H1 (cell line): ENCODE data around the gene POLN. TPM values are rescaled to one million over a fixed set of nuclear protein-coding genes. Genes with fewer than 3 reads are reported as not detected.

Source experiments
- polyA plus RNA-seq, 7 experiments: library from polyadenylated mRNA; depleted of rRNA in 3 of 7; stranded (reverse) in 5 of 7; unstranded in 2 of 7; fragments of >200 nt in 5 of 7; fragments of 200-250 nt in 2 of 7; gene quantifications; 1 replicate in 5 of 7; 2 replicates in 1 of 7; 4 replicates in 1 of 7; pipeline versions ENCODE4 v1.2.1 to v1.2.3, GENCODE V29; 2011 to 2013; ENCODE audit warnings: missing spikeins in 2 of 7, mixed read lengths in 2 of 7
- small RNA-seq: library from polyadenylated mRNA; stranded (forward); fragments of <200 nt; extraction: miRNeasy Mini kit (QIAGEN cat#:217004); gene quantifications from one replicate; pipeline ENCODE3, GENCODE V24; 2013; ENCODE audit not compliant: insufficient read depth
- total RNA-seq: library from RNA; stranded (reverse); fragmentation: NEBNext Ultra II Directional; extraction: Animal tissue kit (Norgen Biotek cat#: 25700); gene quantifications from 2 replicates; pipeline ENCODE4 v1.2.1, GENCODE V29; 2021

The POLN gene
- total and polyA plus RNA-seq, 2 of the 8 experiments (the other 6 are each of a cell fraction or from before 2014, with no cell fraction given): 0.98 to 1.5 TPM

Small RNA genes lying within 50 kb of the gene (small RNA-seq; reads per million reads assigned to genes)
- not detected for gene COX6B1P5

Other genes starting within 250 kb of the POLN start
- 57.5 and 61.4 TPM in 2 replicates for gene NELFA, start 233.1 kb downstream of the POLN start, total RNA-seq
- 41.8 and 61.5 TPM in 2 replicates for gene NELFA, start 233.1 kb downstream of the POLN start, polyA plus RNA-seq (2011; rRNA removed)
- 10.8 and 11.5 TPM in 2 replicates for gene NAT8L, start 182.8 kb downstream of the POLN start, total RNA-seq
- 10.8 and 13.3 TPM in 2 replicates for gene NAT8L, start 182.8 kb downstream of the POLN start, polyA plus RNA-seq (2011; rRNA removed)
- 14.6 and 14.8 TPM in 2 replicates for gene HAUS3, start within 50 bp of the POLN start, total RNA-seq
- gene HAUS3, start within 50 bp of the POLN start, polyA plus RNA-seq (2011; rRNA removed): 3.2 and 5.1 TPM in 2 replicates
- 20.8 and 24.6 TPM in 2 replicates for gene MXD4, start 20.0 kb upstream of the POLN start, total RNA-seq
- gene MXD4, start 20.0 kb upstream of the POLN start, polyA plus RNA-seq (2011; rRNA removed): 18.0 and 24.1 TPM in 2 replicates
- gene ZFYVE28, start 176.5 kb upstream of the POLN start, total RNA-seq: 3.9 and 4.9 TPM in 2 replicates
- 1.7 and 3.1 TPM in 2 replicates for gene ZFYVE28, start 176.5 kb upstream of the POLN start, polyA plus RNA-seq (2011; rRNA removed)
- gene CFAP99, start 176.8 kb upstream of the POLN start, total RNA-seq: not detected in 2 replicates
- 0.09 TPM in 1 of 2 replicates, not detected in the other for gene CFAP99, start 176.8 kb upstream of the POLN start, polyA plus RNA-seq (2011; rRNA removed)
- gene RNF4, start 227.0 kb upstream of the POLN start, total RNA-seq: 75.0 and 78.9 TPM in 2 replicates
- gene RNF4, start 227.0 kb upstream of the POLN start, polyA plus RNA-seq (2011; rRNA removed): 68.2 and 70.5 TPM in 2 replicates